Measurements from ENCODE around the gene C2CD4D. TPM values are rescaled to one million over a fixed set of nuclear protein-coding genes. Genes with fewer than 3 reads are reported as not detected.

The C2CD4D gene
- polyA plus RNA-seq, 1 donor (not counting 4 experiments of a cell fraction or from before 2014, with no cell fraction given) = 0.05 TPM

DNA sequence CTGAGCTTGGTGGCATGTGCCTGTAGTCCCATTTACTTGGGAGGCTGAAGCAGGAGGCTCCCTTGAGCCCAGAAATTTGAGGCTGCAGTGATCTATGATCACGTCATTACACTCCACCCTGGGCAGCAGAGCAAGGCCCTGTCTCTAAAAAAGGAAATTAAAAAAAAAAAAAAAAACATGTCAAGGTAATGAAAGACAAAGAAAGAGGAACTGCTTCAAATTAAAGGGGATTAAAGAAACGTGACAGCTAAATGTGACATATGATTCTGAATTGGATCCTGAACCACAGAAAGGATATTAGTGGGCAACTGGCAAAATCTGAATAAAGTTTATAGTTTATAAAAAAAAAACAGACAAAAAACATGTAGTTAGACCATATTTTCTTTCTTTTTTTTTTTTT, 3.8 kb upstream of the C2CD4D start:
- no peak for TF ChIP-seq EZH2 (IDR thresholded peaks at IDR 0.05; ENCODE audit: low read length)
- TF ChIP-seq, protein P1, sequence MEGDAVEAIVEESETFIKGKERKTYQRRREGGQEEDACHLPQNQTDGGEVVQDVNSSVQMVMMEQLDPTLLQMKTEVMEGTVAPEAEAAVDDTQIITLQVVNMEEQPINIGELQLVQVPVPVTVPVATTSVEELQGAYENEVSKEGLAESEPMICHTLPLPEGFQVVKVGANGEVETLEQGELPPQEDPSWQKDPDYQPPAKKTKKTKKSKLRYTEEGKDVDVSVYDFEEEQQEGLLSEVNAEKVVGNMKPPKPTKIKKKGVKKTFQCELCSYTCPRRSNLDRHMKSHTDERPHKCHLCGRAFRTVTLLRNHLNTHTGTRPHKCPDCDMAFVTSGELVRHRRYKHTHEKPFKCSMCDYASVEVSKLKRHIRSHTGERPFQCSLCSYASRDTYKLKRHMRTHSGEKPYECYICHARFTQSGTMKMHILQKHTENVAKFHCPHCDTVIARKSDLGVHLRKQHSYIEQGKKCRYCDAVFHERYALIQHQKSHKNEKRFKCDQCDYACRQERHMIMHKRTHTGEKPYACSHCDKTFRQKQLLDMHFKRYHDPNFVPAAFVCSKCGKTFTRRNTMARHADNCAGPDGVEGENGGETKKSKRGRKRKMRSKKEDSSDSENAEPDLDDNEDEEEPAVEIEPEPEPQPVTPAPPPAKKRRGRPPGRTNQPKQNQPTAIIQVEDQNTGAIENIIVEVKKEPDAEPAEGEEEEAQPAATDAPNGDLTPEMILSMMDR (optimal IDR thresholded peaks at IDR 0.05 in 1 of 3, IDR thresholded peaks at IDR 0.05 in 1 of 3, conservative IDR thresholded peaks at IDR 0.05 in 1 of 3; ENCODE audit: extremely low read depth in 1 of 3, insufficient read depth in 2 of 3, low read length in 3 of 3) = no peak

DNA sequence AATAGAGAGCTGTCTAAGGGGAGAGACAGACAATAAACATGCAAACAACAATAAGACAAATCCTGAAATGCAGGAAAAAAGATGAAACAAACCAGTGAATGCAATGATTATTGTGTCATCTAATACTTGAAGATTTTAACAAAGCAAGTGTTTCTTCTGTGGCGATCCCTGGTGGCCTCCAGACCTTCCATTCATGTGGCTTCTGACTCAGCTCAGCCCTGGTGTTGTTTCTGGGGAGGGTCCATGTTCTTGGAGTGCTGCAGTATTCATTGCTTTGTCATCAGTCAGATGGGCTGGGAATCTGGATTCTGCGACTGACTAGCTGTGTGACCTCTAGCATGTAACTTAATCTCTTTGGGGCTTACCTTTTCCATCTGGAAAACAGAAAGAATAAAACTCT, 1.5 kb upstream of the C2CD4D start:
- FAIRE-seq = no peak
- no peak overlapping the region for H2AFZ ChIP-seq (ENCODE audit: control insufficient read depth, low read length)
- no peak overlapping the region for H3K27ac ChIP-seq (ENCODE audit: control insufficient read depth, insufficient read depth, low read length)
- H3K9me1 ChIP-seq (ENCODE audit: control insufficient read depth, extremely low read depth, insufficient read depth, low read length) = peaks cover 2% of the 10 kb centered on the region
- H3K9ac ChIP-seq (ENCODE audit: control insufficient read depth, extremely low read depth, insufficient read depth, low read length) = no peak overlapping the region
- peaks cover 33% of the 10 kb centered on the region for H3K4me1 ChIP-seq (ENCODE audit: control insufficient read depth, extremely low read depth, insufficient read depth, low read length)
- H3K9me3 ChIP-seq (ENCODE audit: control insufficient read depth, low read depth, low read length) = no peaks in the 10 kb centered on the region
- H4K20me1 ChIP-seq (ENCODE audit: control insufficient read depth, extremely low read depth, insufficient read depth, low read length) = no peaks in the 10 kb centered on the region
- H3K36me3 ChIP-seq (ENCODE audit: control insufficient read depth in 2 of 2, extremely low read depth in 1 of 2, insufficient read depth in 2 of 2, low read length in 2 of 2) = no peaks in the 10 kb centered on the region
- no peaks in the 10 kb centered on the region for H3K79me2 ChIP-seq (ENCODE audit: control insufficient read depth, insufficient read depth, low read length)
- no peak for DNase-seq (ENCODE audit: low read depth, low spot score)
- no peaks in the 10 kb centered on the region for H3K27me3 ChIP-seq (ENCODE audit: control insufficient read depth, extremely low read depth, insufficient read depth, low read length)
- TF ChIP-seq, protein P1 (optimal IDR thresholded peaks at IDR 0.05 in 1 of 3, IDR thresholded peaks at IDR 0.05 in 1 of 3, conservative IDR thresholded peaks at IDR 0.05 in 1 of 3; ENCODE audit: extremely low read depth in 1 of 3, insufficient read depth in 2 of 3, low read length in 3 of 3) = no peak
- TF ChIP-seq EZH2 (IDR thresholded peaks at IDR 0.05; ENCODE audit: low read length) = no peak
- no peak overlapping the region for H3K4me2 ChIP-seq (ENCODE audit: control insufficient read depth, extremely low read depth, insufficient read depth, low read depth, low read length)
- no peak overlapping the region for H3K4me3 ChIP-seq (ENCODE audit: control insufficient read depth in 2 of 3, extremely low read depth in 1 of 3, insufficient read depth in 2 of 3, low read depth in 1 of 3, low read length in 3 of 3)
- dilution Hi-C loops (cut with MboI; ENCODE audit: extremely low pct_ligation_motif_present, low sequenced_read_pairs) = no loop called here

More for the DNA sequence above, 3.8 kb upstream of the C2CD4D start:
- H3K4me2 ChIP-seq (ENCODE audit: control insufficient read depth, extremely low read depth, insufficient read depth, low read depth, low read length) = no peak overlapping the region
- no peaks in the 10 kb centered on the region for H4K20me1 ChIP-seq (ENCODE audit: control insufficient read depth, extremely low read depth, insufficient read depth, low read length)
- H3K4me3 ChIP-seq (ENCODE audit: control insufficient read depth in 2 of 3, extremely low read depth in 1 of 3, insufficient read depth in 2 of 3, low read depth in 1 of 3, low read length in 3 of 3) = no peak overlapping the region
- no peak for DNase-seq (ENCODE audit: low read depth, low spot score)
- H2AFZ ChIP-seq (ENCODE audit: control insufficient read depth, low read length) = no peak overlapping the region
- no peak for FAIRE-seq
- H3K9me3 ChIP-seq (ENCODE audit: control insufficient read depth, low read depth, low read length) = no peaks in the 10 kb centered on the region
- peaks cover 22% of the 10 kb centered on the region for H3K4me1 ChIP-seq (ENCODE audit: control insufficient read depth, extremely low read depth, insufficient read depth, low read length)
- no peaks in the 10 kb centered on the region for H3K79me2 ChIP-seq (ENCODE audit: control insufficient read depth, insufficient read depth, low read length)
- no peaks in the 10 kb centered on the region for H3K27me3 ChIP-seq (ENCODE audit: control insufficient read depth, extremely low read depth, insufficient read depth, low read length)
- H3K27ac ChIP-seq (ENCODE audit: control insufficient read depth, insufficient read depth, low read length) = no peak overlapping the region
- dilution Hi-C loops (cut with MboI; ENCODE audit: extremely low pct_ligation_motif_present, low sequenced_read_pairs) = no loop called here
- no peaks in the 10 kb centered on the region for H3K36me3 ChIP-seq (ENCODE audit: control insufficient read depth in 2 of 2, extremely low read depth in 1 of 2, insufficient read depth in 2 of 2, low read length in 2 of 2)
- no peaks in the 10 kb centered on the region for H3K9me1 ChIP-seq (ENCODE audit: control insufficient read depth, extremely low read depth, insufficient read depth, low read length)
- no peak overlapping the region for H3K9ac ChIP-seq (ENCODE audit: control insufficient read depth, extremely low read depth, insufficient read depth, low read length)
